HEK293 (cell line): ENCODE results near the gene FRAS1.

Source experiments
- CTCF ChIA-PET: fragments of 350-600 bp; formaldehyde crosslinking; extraction: SDS; loops from one replicate; lab custom pipeline; 2021; ENCODE audit warnings: antibody characterized with exemption; lab: Yijun Ruan, JAX
- POLR2A ChIA-PET: fragments of 300-600 bp; formaldehyde crosslinking; extraction: SDS; loops from one replicate; lab custom pipeline; 2020; ENCODE audit warnings: antibody characterized with exemption, inconsistent platforms; lab: Yijun Ruan, JAX
- H3K27ac ChIP-seq: fragments of 200-500 bp; sonication (Bioruptor generic); 2 replicates; pipeline ENCODE4 v1.5.1; 2014; ENCODE audit warnings: low read depth, low read length, control low read depth, inconsistent platforms; ENCODE audit errors: extremely low read depth
- H3K36me3 ChIP-seq, 2 experiments: fragments of 200-500 bp in 1 of 2; sonication (Bioruptor generic) in 1 of 2; 1 replicate in 1 of 2; 2 replicates in 1 of 2; pipeline ENCODE4 v1.5.1; 2014 to 2017; ENCODE audit warnings: inconsistent platforms in 2 of 2, low read length in 2 of 2; ENCODE audit not compliant: control insufficient read depth in 2 of 2, insufficient read depth in 1 of 2
- H3K4me1 ChIP-seq: fragments of 200-500 bp; sonication (Bioruptor generic); 2 replicates; pipeline ENCODE4 v1.5.1; 2014; ENCODE audit warnings: mild to moderate bottlenecking, low read length, inconsistent platforms; ENCODE audit not compliant: control insufficient read depth, insufficient read depth
- H3K4me3 ChIP-seq: 2 replicates; pipeline ENCODE4 v1.5.1; 2011; ENCODE audit warnings: low read depth, mild to moderate bottlenecking, control low read depth, low read length, moderate library complexity
- H3K9me3 ChIP-seq: fragments of 200-500 bp; sonication (Bioruptor generic); 2 replicates; pipeline ENCODE4 v1.5.1; 2014; ENCODE audit warnings: low read depth, low read length, inconsistent platforms; ENCODE audit not compliant: control insufficient read depth, insufficient read depth
- EGR2 ChIP-seq: fragments of 450-650 bp; formaldehyde crosslinking; IDR thresholded peaks from 2 replicates; pipeline ENCODE4 v1.5.1; 2016; ENCODE audit warnings: low read depth, missing biosample characterization, missing genetic modification characterization
- HOXA7 ChIP-seq: sonication (generic); formaldehyde crosslinking; IDR thresholded peaks from 2 replicates; pipeline ENCODE4 v1.8.1; 2022; ENCODE audit warnings: missing genetic modification reagents, borderline replicate concordance
- PRDM2 ChIP-seq: fragments of 450-650 bp; formaldehyde crosslinking; IDR thresholded peaks from 2 replicates; pipeline ENCODE4 v1.5.1; 2016; ENCODE audit warnings: missing biosample characterization, missing genetic modification characterization, borderline replicate concordance
- SETDB1 ChIP-seq: IDR thresholded peaks from one replicate; pipeline ENCODE4 v1.6.1; 2017; ENCODE audit warnings: mild to moderate bottlenecking, low read length, moderate library complexity, mixed read lengths; ENCODE audit not compliant: insufficient read length
- SP2 ChIP-seq: fragments of 450-650 bp; formaldehyde crosslinking; IDR thresholded peaks from 2 replicates; pipeline ENCODE4 v1.5.1; 2016; ENCODE audit warnings: missing biosample characterization, missing genetic modification characterization
- ZBTB10 ChIP-seq: fragments of 450-650 bp; formaldehyde crosslinking; IDR thresholded peaks from 2 replicates; pipeline ENCODE4 v1.5.1; 2016; ENCODE audit warnings: missing biosample characterization, missing genetic modification characterization
- ZNF121 ChIP-seq: fragments of 450-650 bp; formaldehyde crosslinking; IDR thresholded peaks from 2 replicates; pipeline ENCODE4 v1.5.1; 2016; ENCODE audit warnings: missing biosample characterization, missing genetic modification characterization
- ZNF140 ChIP-seq: fragments of 450-650 bp; formaldehyde crosslinking; IDR thresholded peaks from 2 replicates; pipeline ENCODE4 v1.5.1; 2016; ENCODE audit warnings: missing biosample characterization, missing genetic modification characterization
- ZNF157 ChIP-seq: fragments of 450-650 bp; formaldehyde crosslinking; IDR thresholded peaks from 2 replicates; pipeline ENCODE4 v1.5.1; 2016; ENCODE audit warnings: missing biosample characterization, missing genetic modification characterization
- ZNF174 ChIP-seq: fragments of 450-650 bp; formaldehyde crosslinking; IDR thresholded peaks from 2 replicates; pipeline ENCODE4 v1.5.0; 2017; ENCODE audit warnings: missing biosample characterization, mild to moderate bottlenecking, missing genetic modification characterization
- ZNF175 ChIP-seq: fragments of 450-650 bp; formaldehyde crosslinking; IDR thresholded peaks from 2 replicates; pipeline ENCODE4 v1.5.1; 2016; ENCODE audit warnings: missing biosample characterization, missing genetic modification characterization
- ZNF2 ChIP-seq: fragments of 450-650 bp; formaldehyde crosslinking; IDR thresholded peaks from 2 replicates; pipeline ENCODE4 v1.5.1; 2016; ENCODE audit warnings: missing biosample characterization, missing genetic modification characterization
- ZNF23 ChIP-seq: fragments of 450-650 bp; formaldehyde crosslinking; IDR thresholded peaks from 2 replicates; pipeline ENCODE4 v1.5.1; 2016; ENCODE audit warnings: missing biosample characterization, missing genetic modification characterization, borderline replicate concordance
- ZNF302 ChIP-seq: fragments of 450-650 bp; formaldehyde crosslinking; IDR thresholded peaks from 2 replicates; pipeline ENCODE4 v1.5.1; 2016; ENCODE audit warnings: missing biosample characterization, missing genetic modification characterization, low read depth
- ZNF311 ChIP-seq: fragments of 450-650 bp; formaldehyde crosslinking; IDR thresholded peaks from 2 replicates; pipeline ENCODE4 v1.5.1; 2017; ENCODE audit warnings: missing biosample characterization, missing genetic modification characterization, borderline replicate concordance
- ZNF362 ChIP-seq: fragments of 450-650 bp; formaldehyde crosslinking; IDR thresholded peaks from 2 replicates; pipeline ENCODE4 v1.5.1; 2016; ENCODE audit warnings: missing biosample characterization, missing genetic modification characterization
- ZNF416 ChIP-seq: fragments of 450-650 bp; formaldehyde crosslinking; IDR thresholded peaks from 2 replicates; pipeline ENCODE4 v1.5.1; 2016; ENCODE audit warnings: missing biosample characterization, missing genetic modification characterization
- ZNF426 ChIP-seq: fragments of 450-650 bp; formaldehyde crosslinking; IDR thresholded peaks from 2 replicates; pipeline ENCODE4 v1.5.1; 2017; ENCODE audit warnings: missing biosample characterization, missing genetic modification characterization, mild to moderate bottlenecking, inconsistent platforms, moderate library complexity
- ZNF514 ChIP-seq: fragments of 450-650 bp; formaldehyde crosslinking; IDR thresholded peaks from 2 replicates; pipeline ENCODE4 v1.5.1; 2016; ENCODE audit warnings: missing biosample characterization, missing genetic modification characterization
- ZNF530 ChIP-seq: fragments of 450-650 bp; formaldehyde crosslinking; IDR thresholded peaks from 2 replicates; pipeline ENCODE4 v1.5.1; 2016; ENCODE audit warnings: low read depth, missing biosample characterization, missing genetic modification characterization
- ZNF544 ChIP-seq: fragments of 450-650 bp; formaldehyde crosslinking; IDR thresholded peaks from 2 replicates; pipeline ENCODE4 v1.5.0; 2017; ENCODE audit warnings: missing biosample characterization, missing genetic modification characterization
- ZNF548 ChIP-seq: fragments of 450-650 bp; formaldehyde crosslinking; IDR thresholded peaks from 2 replicates; pipeline ENCODE4 v1.5.1; 2016; ENCODE audit warnings: missing biosample characterization, missing genetic modification characterization
- ZNF560 ChIP-seq: fragments of 450-650 bp; formaldehyde crosslinking; IDR thresholded peaks from 2 replicates; pipeline ENCODE4 v1.5.1; 2017; ENCODE audit warnings: missing biosample characterization, missing genetic modification characterization, borderline replicate concordance
- ZNF785 ChIP-seq: fragments of 450-650 bp; formaldehyde crosslinking; IDR thresholded peaks from 2 replicates; pipeline ENCODE4 v1.5.1; 2016; ENCODE audit warnings: missing biosample characterization, missing genetic modification characterization
- ZSCAN30 ChIP-seq: fragments of 450-650 bp; IDR thresholded peaks from 2 replicates; pipeline ENCODE4 v1.5.1; 2018; ENCODE audit warnings: missing biosample characterization, mild to moderate bottlenecking, missing genetic modification characterization, moderate library complexity

FRAS1 gene

GRCh38 chr4:78296261-78296660 is 239.1 kb downstream of the FRAS1 start:
- TF ChIP-seq ZNF311 (tag by site-specific recombination), result no peak
- no peak for TF ChIP-seq ZNF362 (tag by site-specific recombination)
- no peak for TF ChIP-seq ZNF121
- TF ChIP-seq ZNF140, result no peak
- TF ChIP-seq ZNF23 (tag by site-specific recombination), result no peak
- TF ChIP-seq SETDB1, result no peak
- no peak for TF ChIP-seq ZNF175
- TF ChIP-seq ZNF302 (tag by site-specific recombination), result no peak
- TF ChIP-seq ZNF2 (tag by site-specific recombination), result no peak
- Histone ChIP-seq H3K27ac (no peak overlapping the region), H3K4me3 (no peak overlapping the region), H3K4me1 (no peaks in the 10 kb centered on the region), H3K36me3 (no peaks in the 10 kb centered on the region), H3K9me3 (no peaks in the 10 kb centered on the region)
- POLR2A ChIA-PET, result no interaction called here
- CTCF ChIA-PET, result interaction anchor here (0.7 to 0.8 kb wide), 2 partner anchors 37 to 218 kb away, joined by 5 to 6 read pairs; no protein-coding TSS in a partner anchor

- no peaks in the 10 kb centered on the region for H3K4me1 ChIP-seq
- no peaks in the 10 kb centered on the region for H3K9me3 ChIP-seq
- ChIA-PET POLR2A (no interaction called here), CTCF (interaction anchor here (0.6 to 0.8 kb wide), 2 partner anchors 36 to 128 kb away, joined by 3 to 5 read pairs; no protein-coding TSS in a partner anchor)
- TF ChIP-seq ZNF416 (tag by site-specific recombination) (no peak), ZNF785 (tag by site-specific recombination) (no peak), ZNF157 (no peak), EGR2 (no peak), ZNF426 (tag by site-specific recombination) (no peak), ZNF514 (tag by site-specific recombination) (no peak), PRDM2 (tag by site-specific recombination) (no peak), ZNF174 (no peak), ZBTB10 (tag by site-specific recombination) (no peak), ZNF530 (tag by site-specific recombination) (no peak), ZSCAN30 (tag by site-specific recombination) (no peak), ZNF544 (no peak), ZNF560 (tag by site-specific recombination) (no peak), SP2 (no peak), ZNF548 (tag by site-specific recombination) (no peak), HOXA7 (CRISPR knock-in tag) (no peak)
- no peak overlapping the region for H3K4me3 ChIP-seq
- H3K27ac ChIP-seq, result no peak overlapping the region
- H3K36me3 ChIP-seq, result no peaks in the 10 kb centered on the region
Observed at GRCh38 chr4:78297116-78297800, 240.1 kb downstream of the FRAS1 start.
